CD14-positive monocyte (primary cell): ENCODE measurements around the gene GIGYF2. TPM values are rescaled to one million over a fixed set of nuclear protein-coding genes. Genes with fewer than 3 reads are reported as not detected.

ENCODE experiments used
- DNase-seq, 3 donors: peaks; one replicate each; pipeline ENCODE4 v3.0.0-alpha.2; 2011 to 2022
- H2AFZ ChIP-seq: 2 replicates; pipeline ENCODE4 v1.6.0; 2012; ENCODE audit warnings: mild to moderate bottlenecking, low read depth, low read length, inconsistent platforms; ENCODE audit not compliant: insufficient read depth, poor library complexity, severe bottlenecking
- H3K27ac ChIP-seq, 2 donors: 1 replicate in 1 of 2; 2 replicates in 1 of 2; pipeline ENCODE4 v1.5.1; 2012 to 2013; ENCODE audit warnings: low read length in 2 of 2, control low read depth in 1 of 2, inconsistent platforms in 1 of 2, low read depth in 1 of 2, mild to moderate bottlenecking in 1 of 2
- H3K27me3 ChIP-seq, 2 donors: one replicate each; pipeline versions ENCODE4 v1.6.0 to v1.6.1; 2011 to 2013; ENCODE audit warnings: low read length in 2 of 2; ENCODE audit not compliant: control insufficient read depth in 2 of 2, insufficient read depth in 2 of 2
- H3K36me3 ChIP-seq, 2 donors: replicated peaks in 1 of 2; 1 replicate in 1 of 2; 2 replicates in 1 of 2; pipeline versions ENCODE4 v1.5.1 to v1.6.1; 2012 to 2013; ENCODE audit warnings: low read length in 2 of 2, control low read depth in 1 of 2, inconsistent platforms in 1 of 2, mild to moderate bottlenecking in 1 of 2; ENCODE audit not compliant: insufficient read depth in 2 of 2, control insufficient read depth in 1 of 2
- H3K4me1 ChIP-seq, 2 donors: 1 replicate in 1 of 2; 2 replicates in 1 of 2; pipeline versions ENCODE4 v1.5.1 to v1.6.1; 2012 to 2013; ENCODE audit warnings: low read length in 2 of 2, control low read depth in 1 of 2, inconsistent platforms in 1 of 2, mild to moderate bottlenecking in 1 of 2, moderate library complexity in 1 of 2; ENCODE audit not compliant: insufficient read depth in 2 of 2, control insufficient read depth in 1 of 2
- H3K4me2 ChIP-seq: replicated peaks from 2 replicates; pipeline ENCODE3; 2012; ENCODE audit warnings: low read length, moderate library complexity, mild to moderate bottlenecking; ENCODE audit not compliant: poor library complexity, severe bottlenecking; ENCODE audit errors: extremely low read depth
- H3K4me3 ChIP-seq, 3 experiments: fragments of 200-600 bp in 1 of 3; sonication (generic) in 1 of 3; replicated peaks in 1 of 3; 1 replicate in 2 of 3; 2 replicates in 1 of 3; pipeline ENCODE4 v1.5.1; 2011 to 2013; ENCODE audit warnings: low read length in 3 of 3, mild to moderate bottlenecking in 3 of 3, control low read depth in 2 of 3, low read depth in 2 of 3, inconsistent platforms in 1 of 3, moderate library complexity in 1 of 3
- H3K79me2 ChIP-seq: 2 replicates; pipeline ENCODE4 v1.6.0; 2012; ENCODE audit warnings: mild to moderate bottlenecking, control low read depth, inconsistent platforms, low read length, moderate library complexity; ENCODE audit not compliant: insufficient read depth
- H3K9ac ChIP-seq: 2 replicates; pipeline ENCODE4 v1.6.0; 2017; ENCODE audit warnings: low read length, mild to moderate bottlenecking; ENCODE audit not compliant: insufficient read depth, poor library complexity, severe bottlenecking
- H3K9me3 ChIP-seq, 2 donors: replicated peaks in 1 of 2; 1 replicate in 1 of 2; 2 replicates in 1 of 2; pipeline versions ENCODE4 v1.5.1 to v1.6.1; 2012 to 2013; ENCODE audit warnings: low read length in 2 of 2, control low read depth in 1 of 2; ENCODE audit not compliant: control insufficient read depth in 1 of 2, insufficient read depth in 1 of 2
- H4K20me1 ChIP-seq: 2 replicates; pipeline ENCODE4 v1.6.0; 2012; ENCODE audit warnings: mild to moderate bottlenecking, low read length, control low read depth, moderate library complexity; ENCODE audit not compliant: insufficient read depth
- H3K27ac Mint-ChIP-seq, 7 donors: one replicate each; pipeline ENCODE4 v1.8.0; 2020; ENCODE audit warnings: mild to moderate bottlenecking in 7 of 7, mixed read lengths in 7 of 7, moderate library complexity in 6 of 7, inconsistent platforms in 2 of 7
- H3K27me3 Mint-ChIP-seq, 3 donors: one replicate each; pipeline ENCODE4 v1.8.0; 2021 to 2022; ENCODE audit warnings: low read depth in 3 of 3, mild to moderate bottlenecking in 3 of 3, mixed read lengths in 3 of 3, moderate library complexity in 3 of 3, inconsistent platforms in 1 of 3
- H3K36me3 Mint-ChIP-seq, 2 donors: one replicate each; pipeline ENCODE4 v1.8.0; 2020; ENCODE audit warnings: mixed read lengths in 2 of 2, inconsistent platforms in 1 of 2, mild to moderate bottlenecking in 1 of 2
- H3K4me1 Mint-ChIP-seq: one replicate; pipeline ENCODE4 v1.8.0; 2020; ENCODE audit warnings: mild to moderate bottlenecking, mixed read lengths
- H3K4me3 Mint-ChIP-seq, 2 donors: one replicate each; pipeline ENCODE4 v1.8.0; 2020; ENCODE audit warnings: mild to moderate bottlenecking in 2 of 2, mixed read lengths in 2 of 2, moderate library complexity in 1 of 2
- H3K9me3 Mint-ChIP-seq, 7 donors: one replicate each; pipeline ENCODE4 v1.8.0; 2020 to 2022; ENCODE audit warnings: mixed read lengths in 7 of 7, mild to moderate bottlenecking in 6 of 7, moderate library complexity in 6 of 7, inconsistent platforms in 2 of 7
- CTCF ChIP-seq: fragments of 200-600 bp; IDR thresholded peaks from one replicate; pipeline ENCODE4 v1.8.0; 2022; ENCODE audit warnings: antibody characterized with exemption, mild to moderate bottlenecking
- WGBS: methylation state at CpG from one replicate; pipeline ENCODE4 v1.1.5; 2013; ENCODE audit warnings: missing lambda C conversion rate; ENCODE audit not compliant: insufficient coverage; 5-methylcytosine and 5-hydroxymethylcytosine counted together
- intact Hi-C, 2 donors: fragments of 100-400 bp; cut with micrococcal nuclease; formaldehyde crosslinking; loops; one replicate each; pipeline versions ENCODE4 v1.15.0 to v1.15.1; 2023
- polyA plus RNA-seq, 3 donors: library from polyadenylated mRNA; depleted of rRNA in 1 of 3; unstranded in 2 of 3; stranded (reverse) in 1 of 3; fragments of 300-500 nt in 2 of 3; fragments of >200 nt in 1 of 3; fragmentation: Illumina TruSeq in 2 of 3; gene quantifications; 1 replicate in 2 of 3; 2 replicates in 1 of 3; pipeline ENCODE4 v1.2.3, GENCODE V29; 2012 to 2021

GIGYF2 gene
- polyA plus RNA-seq, 3 donors, result 7.7 to 20.7 (median 17.3) TPM

DNA sequence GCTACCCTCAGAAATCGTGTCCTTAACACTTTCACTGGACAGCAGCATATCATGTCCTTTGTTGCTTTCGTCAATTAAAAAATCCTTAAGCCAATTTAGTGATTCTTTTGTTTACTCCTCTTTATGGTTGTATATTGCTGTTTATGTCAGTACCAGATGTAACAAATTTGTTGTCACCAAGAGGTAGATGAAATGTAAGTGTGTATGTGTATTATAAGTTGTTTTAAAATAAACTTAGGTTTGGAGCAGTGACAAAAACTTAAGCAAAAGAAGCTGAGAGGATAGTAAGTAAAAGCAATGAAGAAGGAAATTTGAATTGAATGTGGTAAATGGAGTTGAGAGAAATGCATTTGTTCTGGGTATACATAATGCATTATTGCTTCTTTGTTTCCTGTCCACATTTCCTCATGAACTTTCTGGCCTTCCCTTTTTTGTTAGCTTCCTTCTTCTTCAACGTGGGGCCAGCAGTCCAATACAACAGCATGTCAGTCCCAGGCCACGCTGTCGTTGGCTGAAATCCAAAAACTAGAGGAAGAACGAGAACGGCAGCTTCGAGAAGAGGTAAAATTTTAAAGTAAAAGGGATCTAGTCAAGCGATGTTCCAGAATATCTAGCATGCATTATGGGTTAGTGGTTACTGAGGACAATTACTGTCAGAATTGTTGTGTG, 142.4 kb downstream of the GIGYF2 start:
- Histone ChIP-seq H4K20me1 (peaks cover 58% of the 10 kb centered on the region), H3K9ac (no peak overlapping the region), H3K79me2 (peaks cover 18% of the 10 kb centered on the region), H3K9me3 (no peaks in the 10 kb centered on the region), H2AFZ (no peak overlapping the region), H3K36me3 (peaks cover 45 to 68% of the 10 kb centered on the region in 2 donors), H3K4me1 (peaks cover 31 to 36% of the 10 kb centered on the region in 2 donors), H3K4me3 (peak overlapping the region in 1 of 3 experiments; percentile 53), H3K27me3 (no peaks in the 10 kb centered on the region), H3K27ac (peak overlapping the region in 1 of 2 donors; percentile 11), H3K4me2 (peak overlapping the region; percentile 73)
- intact Hi-C loops, result loop anchor here in 1 of 2 donors (10.0 kb wide), 1 partner anchor 415 kb away; the partner anchor contains the start of gene ATG16L1
- DNase-seq, result peak; percentile 83 to 86 (median 84)
- Mint-ChIP-seq H3K27me3 (no peaks in the 10 kb centered on the region), H3K36me3 (peaks cover 63 to 80% of the 10 kb centered on the region in 2 donors), H3K4me1 (peaks cover 41% of the 10 kb centered on the region), H3K4me3 (peak overlapping the region; percentile 17 to 81), H3K9me3 (no peaks in the 10 kb centered on the region), H3K27ac (peak overlapping the region; percentile 36 to 86 (median 84))
- no peak for TF ChIP-seq CTCF
- 0% methylated on average over 4 of the region's 9 CpGs for WGBS

- no peak overlapping the region for H3K4me2 ChIP-seq
- WGBS, result 25% methylated on average over 2 of the region's 2 CpGs
- DNase-seq, result no peak
- H3K4me1 Mint-ChIP-seq, result peaks cover 32% of the 10 kb centered on the region
- intact Hi-C loops, result no loop called here
- peaks cover 6% of the 10 kb centered on the region for H3K79me2 ChIP-seq
- no peaks in the 10 kb centered on the region for H3K9me3 ChIP-seq
- H3K27me3 Mint-ChIP-seq, result no peaks in the 10 kb centered on the region
- H2AFZ ChIP-seq, result no peak overlapping the region
- H3K36me3 Mint-ChIP-seq, result peaks cover 66 to 81% of the 10 kb centered on the region in 2 donors
- no peak overlapping the region for H3K27ac ChIP-seq
- no peak for TF ChIP-seq CTCF
- peaks cover 40% of the 10 kb centered on the region for H4K20me1 ChIP-seq
- H3K27ac Mint-ChIP-seq, result peak overlapping the region in 2 of 7 donors; percentile 48 to 55
- H3K9me3 Mint-ChIP-seq, result no peaks in the 10 kb centered on the region
- peaks cover 56 to 73% of the 10 kb centered on the region in 2 donors for H3K36me3 ChIP-seq
- peaks cover 29 to 30% of the 10 kb centered on the region in 2 donors for H3K4me1 ChIP-seq
- no peaks in the 10 kb centered on the region for H3K27me3 ChIP-seq
- H3K9ac ChIP-seq, result no peak overlapping the region
- H3K4me3 Mint-ChIP-seq, result no peak overlapping the region
- H3K4me3 ChIP-seq, result no peak overlapping the region
Observed at GRCh38 chr2:232842689-232843088, 145.6 kb downstream of the GIGYF2 start.
